NCI-H1417 treated with DMSO at 0.1 percent for 48 hours (cell line): Measurements from ENCODE around the gene TP53RK.

ENCODE experiments used
- DNase-seq: peaks from one replicate; lab custom pipeline; 2025; lab: John Stamatoyannopoulos, UW

TP53RK gene

DNA sequence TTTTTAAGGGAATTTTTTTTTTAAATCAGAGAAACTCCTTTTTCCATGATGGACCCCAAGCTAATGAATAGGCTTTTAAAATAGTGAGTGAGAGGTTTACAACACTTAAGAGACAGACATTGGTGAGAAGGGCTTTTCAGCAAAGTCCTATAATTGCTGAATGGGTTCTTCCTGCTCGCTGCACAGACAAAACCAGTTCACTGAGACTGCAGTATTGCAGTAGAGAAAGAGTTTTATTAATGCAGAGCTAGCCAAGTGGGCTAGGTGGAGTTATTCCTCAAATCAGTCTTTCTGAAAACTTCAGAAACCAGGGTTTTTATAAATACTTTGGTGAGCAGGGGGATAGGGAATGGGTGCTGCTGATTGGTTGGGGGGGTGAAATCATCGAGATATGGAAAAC lies 17.0 kb upstream of the TP53RK start:
- no peak for DNase-seq

DNA sequence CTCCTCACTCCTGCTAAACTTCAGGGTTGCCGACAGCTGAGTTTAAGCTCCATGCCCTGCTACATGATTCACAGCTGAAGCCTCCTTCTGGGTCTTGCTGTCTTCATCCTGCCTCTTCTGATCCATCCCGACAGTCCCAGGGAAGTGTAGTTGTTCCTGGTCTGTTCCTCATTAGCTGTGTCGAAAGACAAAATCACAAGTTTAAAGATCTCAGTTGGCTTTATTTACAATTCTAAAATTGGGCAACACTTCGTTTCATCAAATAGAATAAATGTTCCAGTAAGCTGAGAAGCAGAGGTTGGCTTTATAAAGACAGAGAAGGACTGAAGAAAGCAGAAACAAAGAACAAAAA lies 16.1 kb upstream of the TP53RK start:
- no peak for DNase-seq

DNA sequence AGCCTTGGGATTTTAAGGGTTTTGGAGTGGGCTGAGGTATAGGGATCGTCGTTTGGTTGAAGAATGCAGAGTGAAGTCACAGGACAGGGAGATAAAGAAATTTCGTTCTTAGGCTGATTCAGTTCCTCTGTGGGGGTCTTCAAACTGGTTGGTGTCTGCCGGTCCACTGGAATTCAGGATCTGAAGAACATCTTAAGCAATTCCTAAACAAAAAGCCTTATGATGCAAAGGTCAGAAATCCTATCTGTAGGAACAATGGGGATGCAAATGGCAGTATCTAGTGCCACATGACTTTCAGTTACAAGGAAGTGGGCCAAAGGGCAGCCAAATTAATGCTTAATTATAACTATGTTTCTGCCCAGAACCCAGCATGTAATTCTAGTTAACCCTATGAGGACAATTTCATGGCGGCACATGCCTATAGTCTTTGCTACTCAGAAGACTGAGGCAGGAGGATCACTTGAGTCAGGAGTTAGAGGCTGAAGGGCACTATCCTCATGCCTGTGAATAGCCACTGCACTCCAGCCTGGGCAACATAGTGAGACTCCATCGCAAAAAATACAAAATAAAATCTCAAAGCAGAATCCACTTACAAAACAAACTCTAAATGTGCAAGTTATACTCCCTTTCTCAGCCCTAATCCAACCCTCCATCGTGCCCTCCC lies 15.6 kb upstream of the TP53RK start:
- no peak for DNase-seq

DNA sequence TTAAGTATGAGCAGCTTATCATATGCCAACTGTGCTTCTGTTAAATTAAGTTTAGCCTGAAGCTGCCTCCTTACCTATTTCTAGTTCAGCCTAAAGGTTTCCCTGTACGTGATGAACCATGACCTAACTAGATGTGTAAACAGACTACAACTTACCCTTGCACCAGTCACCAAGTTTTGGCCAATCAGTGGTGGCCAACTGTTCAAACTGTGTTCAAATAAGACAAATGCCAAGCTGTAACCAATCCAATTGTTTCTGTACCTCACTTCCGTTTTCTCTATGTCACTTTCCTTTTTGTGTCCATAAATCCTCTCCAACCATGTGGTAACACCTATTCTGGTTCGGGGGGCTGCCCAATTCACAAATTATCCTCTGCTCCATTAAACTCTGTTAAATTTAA lies 14.2 kb upstream of the TP53RK start:
- DNase-seq = no peak

DNA sequence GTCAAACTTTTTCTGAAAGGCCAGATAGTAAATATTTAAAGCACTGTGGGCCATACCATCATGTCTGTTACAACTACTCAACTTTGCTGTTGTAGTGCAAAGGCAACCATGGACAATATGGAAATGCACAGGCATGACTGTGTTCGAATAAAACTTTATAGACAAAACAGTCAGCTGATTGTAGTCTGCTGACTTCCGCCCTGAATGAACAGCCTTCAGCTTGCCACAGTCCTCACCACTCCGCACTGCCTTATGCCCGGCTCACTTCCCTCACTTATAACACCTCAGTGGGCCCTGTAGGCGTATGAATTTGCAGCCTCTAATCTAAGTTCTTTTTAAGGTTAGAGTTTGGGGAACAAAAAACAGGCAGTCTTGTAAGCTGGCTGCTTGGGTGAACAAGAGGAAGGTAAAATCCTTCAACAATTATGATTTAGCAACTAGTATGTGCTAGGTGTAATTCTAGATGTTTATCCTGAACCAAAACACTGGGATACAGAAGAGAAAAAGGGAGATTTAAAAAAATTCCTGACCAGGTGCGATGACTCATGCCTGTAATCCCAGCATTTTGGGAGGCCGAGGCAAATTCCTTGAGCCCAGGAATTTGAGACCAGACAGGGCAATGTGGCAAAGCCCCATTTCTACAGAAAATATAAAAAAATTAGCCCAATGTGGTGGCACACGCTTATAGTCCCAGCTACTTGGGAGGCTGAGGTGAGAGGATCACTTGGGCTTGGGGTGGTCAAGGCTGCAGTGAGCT lies 13.4 kb upstream of the TP53RK start:
- no peak for DNase-seq

DNA sequence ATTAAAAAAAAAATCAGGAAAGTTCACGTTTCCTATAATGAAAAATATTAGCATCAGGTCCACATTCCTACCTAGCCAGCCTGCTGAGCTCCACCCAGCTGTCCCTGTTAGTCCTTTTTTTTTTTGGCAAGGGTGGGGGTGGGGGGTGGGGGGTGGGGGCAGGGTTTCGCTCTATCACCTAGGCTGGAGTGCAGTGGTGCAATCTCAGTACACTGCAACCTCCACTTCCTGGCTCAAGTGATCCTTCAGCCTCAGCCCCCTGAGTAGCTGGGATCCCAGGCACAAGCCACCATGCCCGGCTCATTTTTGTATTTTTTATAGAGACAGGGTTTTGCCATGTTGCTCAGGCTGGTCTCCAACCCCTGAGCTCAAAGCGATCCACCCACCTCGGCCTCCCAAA lies 12.7 kb upstream of the TP53RK start:
- no peak for DNase-seq

DNA sequence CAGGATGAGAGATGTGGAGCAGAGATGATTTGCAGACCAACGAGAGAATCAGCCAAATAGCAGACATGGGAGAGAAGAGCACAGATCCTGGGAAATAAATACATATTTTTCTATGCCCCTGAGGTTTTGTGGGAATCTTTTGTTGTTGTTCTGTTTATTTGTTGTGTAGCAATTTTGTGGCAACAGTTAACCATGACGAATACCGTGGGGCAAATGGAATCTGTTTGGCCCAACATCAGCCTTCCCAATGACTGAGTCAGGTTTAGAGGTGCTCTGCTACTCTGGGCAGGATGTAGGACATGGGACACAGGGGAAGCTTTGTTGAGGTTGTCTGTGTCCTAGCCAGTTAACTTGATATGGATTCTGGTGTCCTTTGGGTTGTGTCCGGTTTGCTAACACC lies 12.3 kb upstream of the TP53RK start:
- no peak for DNase-seq

DNA sequence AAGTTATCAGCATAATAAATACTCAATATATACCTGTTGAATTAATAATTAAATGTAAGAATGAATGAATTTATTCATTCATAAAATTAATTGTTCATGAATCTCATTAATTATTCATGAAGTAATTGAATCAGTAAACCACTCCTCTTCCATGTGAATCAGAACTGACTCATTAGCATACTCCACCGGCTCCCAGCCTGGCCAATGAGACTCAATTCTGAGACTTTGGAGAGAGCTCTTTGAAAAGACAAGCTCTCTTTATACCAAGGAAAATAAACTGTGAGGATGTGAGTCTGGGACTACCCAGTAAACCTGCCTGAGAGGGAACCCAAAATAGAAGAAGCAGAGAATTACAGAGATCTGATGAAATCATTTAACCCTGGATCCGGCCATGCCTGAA lies 11.8 kb upstream of the TP53RK start:
- no peak for DNase-seq

DNA sequence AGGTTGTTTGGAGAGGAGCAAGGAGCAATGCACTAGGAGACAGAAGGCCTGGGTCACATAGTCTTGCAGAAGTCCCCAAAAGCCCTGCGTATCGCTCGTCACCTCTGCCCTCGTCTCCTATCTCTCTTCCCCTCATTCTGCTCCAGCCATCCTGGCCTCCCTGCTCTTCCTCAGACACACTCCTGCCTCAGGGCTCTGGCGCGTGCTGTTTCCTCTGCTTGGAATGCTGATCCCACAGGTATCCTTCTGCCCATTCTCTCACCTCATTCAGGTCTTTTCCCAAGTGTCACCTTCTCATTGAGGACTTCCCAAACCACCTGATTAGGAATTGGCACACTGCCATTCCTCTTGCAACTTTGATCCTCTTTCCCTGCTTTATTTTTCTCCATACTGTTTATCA lies 11.2 kb upstream of the TP53RK start:
- DNase-seq = no peak

DNA sequence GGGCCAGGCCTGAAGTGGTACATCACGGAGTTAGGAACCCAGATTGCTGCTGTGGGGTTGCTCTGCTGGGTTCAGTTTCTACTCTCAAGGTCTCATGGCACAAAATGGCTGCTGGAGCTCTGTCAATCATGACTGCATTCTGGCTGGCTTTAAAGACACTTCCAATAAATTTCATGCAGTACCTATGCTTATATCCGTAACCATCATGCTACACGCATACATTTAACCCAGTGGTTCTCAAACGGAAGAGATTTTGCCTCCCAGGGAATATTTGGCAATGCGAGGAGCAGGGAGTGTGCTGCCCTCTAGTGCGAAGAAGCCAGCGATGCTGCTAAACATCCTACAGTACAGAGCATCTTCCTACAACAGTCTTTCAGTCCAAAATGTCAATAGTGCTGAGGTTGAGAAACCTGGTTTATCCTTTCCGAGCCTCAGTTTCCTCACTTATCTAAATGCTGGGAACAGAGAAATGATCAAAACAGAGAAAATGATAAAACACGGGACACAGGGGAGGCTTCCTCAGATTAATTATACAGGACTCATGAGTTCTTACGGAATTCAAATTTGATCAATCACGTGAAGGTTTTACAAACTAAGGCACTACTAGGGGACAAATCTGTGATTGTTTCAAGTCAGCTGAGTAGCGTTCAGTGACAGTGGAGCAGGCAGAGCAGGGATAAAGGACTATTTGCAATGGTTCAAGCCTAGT lies 10.6 kb upstream of the TP53RK start:
- DNase-seq = no peak

DNA sequence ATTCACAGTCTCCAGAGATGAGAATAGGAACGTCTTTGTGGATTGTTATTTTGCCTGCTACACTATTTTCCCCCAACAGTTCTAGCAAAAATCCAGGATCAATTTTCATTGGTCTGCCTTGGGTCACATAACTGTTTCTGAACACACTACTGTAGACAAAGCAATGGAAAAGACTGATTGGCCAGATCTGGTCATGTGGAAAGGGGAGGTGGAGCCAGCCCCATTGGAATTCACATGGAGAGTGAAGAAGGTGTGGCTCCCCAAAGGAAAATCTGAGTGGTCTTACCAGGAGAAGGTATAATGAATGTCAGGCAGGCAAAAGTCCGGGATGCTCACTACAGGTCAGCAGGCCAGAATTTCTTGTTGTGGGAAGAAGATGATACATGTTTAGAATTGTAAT lies 9.5 kb upstream of the TP53RK start:
- DNase-seq = no peak

DNA sequence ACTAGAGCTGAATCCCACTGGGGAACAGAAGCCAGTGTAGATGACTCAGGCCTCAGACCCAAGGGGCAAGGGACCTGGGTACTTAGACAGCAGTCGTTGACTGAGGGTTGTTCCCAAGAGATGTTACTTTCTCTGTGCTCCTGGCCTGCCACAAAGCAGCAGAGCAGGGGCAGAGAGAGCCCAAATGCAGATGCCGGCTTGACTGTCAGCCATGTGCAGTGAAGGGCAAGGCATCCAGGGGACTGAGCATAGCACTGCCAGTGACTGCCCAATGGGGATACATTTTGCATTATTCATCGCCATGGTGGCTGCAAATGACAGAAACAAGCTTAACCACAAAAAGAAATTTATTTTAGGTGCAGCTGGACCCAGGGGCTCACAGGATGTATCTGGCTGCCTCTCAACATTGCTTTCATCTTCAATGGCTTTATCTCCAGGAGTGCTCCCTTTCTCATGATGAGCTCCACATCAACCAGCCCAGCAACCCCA lies 7.6 kb upstream of the TP53RK start:
- DNase-seq = no peak

DNA sequence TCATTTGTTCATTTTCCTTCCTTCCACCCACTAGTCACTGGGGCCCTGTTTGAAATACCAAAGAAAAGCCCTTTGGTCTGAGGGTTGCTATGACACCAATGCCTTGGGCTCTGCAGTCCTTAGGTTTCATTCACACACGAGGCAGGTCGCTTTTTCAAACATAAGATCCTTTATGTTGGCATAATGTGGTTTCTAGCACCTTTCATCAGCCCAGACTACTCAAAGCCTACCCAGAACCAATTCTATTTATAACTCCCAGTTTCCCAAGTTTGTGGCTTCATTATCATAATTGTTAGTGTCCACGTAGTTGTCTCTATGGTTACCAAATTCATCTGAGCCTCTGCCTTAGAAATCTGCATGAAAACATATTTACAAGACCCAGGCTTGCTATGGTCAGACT lies 6.6 kb upstream of the TP53RK start:
- peak; percentile 53 for DNase-seq

DNA sequence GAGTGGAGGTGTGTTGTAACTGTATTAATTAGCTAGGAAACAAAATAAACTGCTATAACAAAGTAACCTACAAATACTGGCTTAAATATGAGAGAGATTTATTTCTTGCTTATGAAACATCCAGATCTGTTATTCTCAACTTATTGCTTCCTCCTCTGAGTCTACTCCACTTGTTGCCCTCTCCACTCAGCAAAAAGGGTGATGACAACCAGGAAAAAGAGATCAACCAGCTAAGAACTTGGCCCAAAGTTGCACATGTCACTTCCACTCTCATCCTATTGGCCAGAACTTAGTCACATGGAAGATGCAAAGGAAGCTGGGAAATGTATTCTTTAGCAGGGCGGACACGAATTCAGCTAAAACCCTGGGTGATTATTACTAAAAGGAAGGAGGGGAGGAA lies 5.2 kb upstream of the TP53RK start:
- DNase-seq = no peak

DNA sequence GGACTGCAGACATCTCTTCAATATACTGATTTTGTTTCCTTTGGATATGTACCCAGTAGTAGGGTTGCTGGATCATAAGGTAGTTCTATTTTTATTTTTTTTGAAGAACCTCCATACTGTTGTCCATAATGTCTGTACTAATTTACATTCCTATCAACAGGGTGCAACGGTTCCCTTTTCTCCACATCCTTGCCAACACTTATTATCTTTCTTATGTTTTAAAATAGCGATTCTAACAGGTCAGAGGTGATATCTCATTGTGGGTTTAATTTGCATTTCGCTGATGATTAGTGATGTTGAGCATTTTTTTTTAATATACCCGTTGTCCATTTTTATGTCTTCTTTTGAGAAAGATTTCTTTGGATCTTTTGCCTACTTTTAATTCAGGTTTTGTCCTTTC lies 2.0 kb upstream of the TP53RK start:
- DNase-seq = no peak

DNA sequence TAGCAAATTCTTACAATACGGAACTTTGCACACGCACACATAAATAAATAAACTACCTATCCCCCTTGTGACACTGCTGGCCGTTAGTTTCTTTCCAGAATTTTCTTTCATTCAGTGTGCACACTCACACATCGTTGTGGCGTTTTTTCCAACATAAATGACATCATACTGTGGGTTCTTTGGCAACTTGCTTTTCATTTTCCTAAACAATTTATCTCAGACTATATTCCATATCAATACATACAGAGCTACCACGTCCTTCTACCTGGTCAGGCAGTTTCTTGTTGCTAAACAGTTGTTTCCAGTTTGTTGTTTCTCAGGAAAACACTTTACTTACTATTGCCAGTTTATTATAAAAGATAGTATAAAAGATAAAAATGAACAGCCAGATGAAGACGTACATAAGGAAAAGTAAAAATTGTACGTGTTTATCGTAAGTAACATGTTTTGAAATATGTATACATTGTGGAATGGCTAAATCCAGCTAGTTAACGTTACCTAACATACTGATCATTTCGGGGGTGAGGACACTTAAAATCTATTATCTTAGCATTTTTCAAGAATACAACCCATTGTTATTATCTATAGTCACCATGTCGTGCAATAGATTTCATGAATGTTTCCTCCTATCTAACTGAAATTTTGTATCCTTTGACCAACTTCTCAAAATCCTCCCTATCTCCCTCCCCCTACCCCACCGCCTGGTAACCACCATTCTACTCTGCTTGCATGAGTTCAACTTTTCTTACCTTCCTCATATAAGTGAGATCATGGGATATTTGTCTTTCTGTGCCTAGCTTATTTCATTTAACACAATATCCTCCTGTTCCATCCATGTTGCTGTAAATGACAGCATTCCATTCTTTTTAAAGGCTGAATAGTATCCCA lies 1.2 kb upstream of the TP53RK start:
- DNase-seq = no peak

DNA sequence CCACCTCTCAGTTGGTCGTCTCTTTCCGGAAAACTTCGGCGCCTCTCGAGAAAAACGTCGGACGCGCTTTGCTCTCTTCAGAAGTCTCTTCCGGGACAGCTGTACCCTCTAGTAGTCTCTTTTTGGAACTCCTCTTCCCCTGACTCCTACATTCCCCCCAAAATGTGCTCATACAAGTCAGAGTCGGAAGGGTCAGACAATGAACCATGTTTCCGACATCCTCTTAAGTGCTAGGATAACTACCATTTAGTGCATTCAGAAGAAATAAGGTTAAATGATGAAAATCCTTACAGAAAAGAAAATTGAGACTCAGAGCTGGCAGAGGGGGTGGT lies 476 bp upstream of the TP53RK start:
- DNase-seq = no peak

DNA sequence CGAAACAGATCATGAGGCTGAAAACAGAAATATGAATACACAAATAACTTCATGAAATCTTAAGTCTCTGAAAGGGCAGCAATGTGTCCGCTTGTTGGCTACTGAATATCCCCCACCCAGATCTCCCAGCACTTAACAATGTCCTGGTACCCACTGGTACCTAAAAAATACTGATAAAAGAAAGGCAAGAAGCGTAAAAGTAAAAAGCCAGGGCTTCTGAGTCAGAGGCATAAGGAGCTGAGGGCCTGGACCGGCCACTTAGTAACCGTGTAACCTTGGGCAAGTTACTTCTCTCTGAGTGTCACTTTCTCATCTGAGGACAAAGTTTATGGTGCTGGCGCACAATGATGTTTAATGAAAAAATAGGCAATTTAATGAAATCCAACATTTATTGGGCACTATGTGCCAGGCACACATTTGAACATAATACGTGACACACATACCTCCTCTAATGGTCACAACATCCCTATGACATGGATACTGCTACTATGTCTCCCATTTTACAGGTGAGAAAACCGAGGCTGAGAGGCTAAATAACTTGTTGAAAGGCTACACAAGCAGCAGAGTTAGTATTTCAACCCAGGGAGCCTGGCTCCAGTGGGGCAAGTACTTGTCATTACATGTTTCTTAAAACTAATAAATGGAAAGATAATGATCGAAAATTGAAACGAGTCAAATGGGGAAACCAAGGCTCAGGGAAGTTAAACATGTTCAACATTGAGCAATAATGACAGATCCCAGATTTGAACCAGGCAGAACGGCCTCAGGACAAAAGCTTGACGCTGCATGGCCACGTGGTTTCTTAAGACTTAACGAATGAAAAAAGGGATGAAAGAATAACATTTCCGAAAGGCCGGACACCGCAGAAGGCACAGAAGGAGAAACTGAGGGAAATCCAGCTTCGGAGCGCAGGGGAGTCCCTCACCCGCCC lies 828 bp downstream of the TP53RK start:
- no peak for DNase-seq

DNA sequence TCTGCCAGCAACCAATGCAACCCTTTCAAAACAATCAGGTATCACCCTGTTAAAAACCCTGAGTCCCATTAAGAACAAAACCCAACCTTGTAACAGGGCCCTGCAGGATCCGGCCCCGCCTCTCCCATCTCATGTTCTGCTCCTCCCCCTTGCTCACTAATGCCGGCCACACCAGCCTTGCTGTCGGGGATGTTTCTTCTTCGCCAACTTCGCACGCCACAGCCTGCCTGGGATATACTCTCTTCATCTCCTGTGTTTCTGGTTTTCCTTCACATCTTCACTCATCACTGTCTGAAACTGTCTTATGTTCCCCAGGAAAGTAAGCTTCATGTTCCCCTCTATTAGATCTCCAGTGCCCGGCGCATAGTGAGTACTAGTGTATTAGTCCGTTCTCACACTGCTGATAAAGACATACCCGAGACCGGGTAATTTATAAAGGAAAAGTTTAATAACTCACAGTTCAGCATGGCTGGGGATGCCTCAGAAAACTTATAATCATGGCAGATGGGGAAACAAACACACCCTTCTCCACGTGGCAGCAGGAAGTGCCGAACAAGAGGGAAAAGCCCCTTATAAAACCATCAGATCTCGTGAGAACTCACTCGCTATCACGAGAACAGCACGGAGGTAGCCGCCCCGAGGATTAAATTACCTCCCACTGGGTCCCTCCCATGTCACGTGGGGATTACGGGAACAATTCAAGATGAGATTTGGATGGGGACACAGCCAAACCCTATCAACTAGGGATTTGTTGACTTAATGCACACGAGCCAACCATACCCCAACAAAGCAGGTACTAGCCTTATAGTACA lies 5.1 kb downstream of the TP53RK start:
- no peak for DNase-seq

DNA sequence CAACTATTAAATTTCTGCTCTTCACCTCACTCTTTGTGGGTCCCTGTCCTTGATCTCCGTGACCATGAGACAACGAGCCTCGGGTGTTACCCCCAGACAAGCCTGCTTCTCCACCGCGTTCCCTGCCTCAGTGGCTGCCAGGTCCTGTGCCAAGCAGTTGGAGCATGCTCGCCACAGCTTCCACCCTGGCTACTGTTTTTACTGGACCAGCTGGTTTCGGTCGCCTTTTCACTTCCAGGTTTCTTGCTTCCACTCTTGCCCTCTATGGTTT lies 5.6 kb downstream of the TP53RK start:
- no peak for DNase-seq
